GM21619 (cell line): ENCODE data around the gene NOS1AP.
"Not testable (repeated sequence)": the region's sequence is repeated elsewhere in the genome, so short reads cannot be mapped to it uniquely, and the experiment has no call there.

Experiments
- ATAC-seq: cut with Tn5 transposase; IDR thresholded peaks from one replicate; pipeline ENCODE4 v1.9.1; 2021; ENCODE audit not compliant: unreplicated experiment

Gene NOS1AP

DNA sequence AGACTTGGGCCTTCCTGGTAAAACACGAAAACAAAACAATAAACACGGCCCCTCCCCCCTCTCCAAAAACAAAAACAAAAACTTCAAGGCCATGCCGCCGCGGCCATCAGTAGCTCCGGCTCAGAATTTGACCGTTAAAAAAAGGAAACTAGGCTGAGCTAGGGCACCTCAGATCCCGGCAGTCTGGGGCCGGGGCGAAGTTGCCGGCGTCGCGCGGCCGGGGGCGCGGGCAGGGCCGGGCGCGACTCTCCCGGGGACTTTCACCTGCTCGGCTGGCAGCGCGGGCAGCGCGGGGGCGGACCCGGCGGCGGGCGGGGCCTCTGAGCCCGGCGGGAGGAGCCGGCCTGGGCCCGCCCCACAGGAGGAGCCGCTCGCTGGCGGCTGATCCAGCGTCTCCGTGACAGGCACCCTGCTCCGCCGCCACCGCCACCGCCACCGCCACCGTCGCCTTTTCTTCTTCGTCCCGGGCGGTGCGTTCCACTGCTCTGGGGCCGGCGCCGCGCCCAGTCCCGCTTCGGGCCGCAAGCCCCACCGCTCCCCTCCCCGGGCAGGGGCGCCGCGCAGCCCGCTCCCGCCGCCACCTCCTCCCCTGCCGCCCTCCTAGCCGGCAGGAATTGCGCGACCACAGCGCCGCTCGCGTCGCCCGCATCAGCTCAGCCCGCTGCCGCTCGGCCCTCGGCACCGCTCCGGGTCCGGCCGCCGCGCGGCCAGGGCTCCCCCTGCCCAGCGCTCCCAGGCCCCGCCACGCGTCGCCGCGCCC is at the start of gene NOS1AP:
Gene NOS1AP, plus strand, starts transcription at position 358 of the 760 bp plus-strand sequence. CDS start 487 bp downstream, outside the sequence.
- peak; percentile 99 for ATAC-seq

DNA sequence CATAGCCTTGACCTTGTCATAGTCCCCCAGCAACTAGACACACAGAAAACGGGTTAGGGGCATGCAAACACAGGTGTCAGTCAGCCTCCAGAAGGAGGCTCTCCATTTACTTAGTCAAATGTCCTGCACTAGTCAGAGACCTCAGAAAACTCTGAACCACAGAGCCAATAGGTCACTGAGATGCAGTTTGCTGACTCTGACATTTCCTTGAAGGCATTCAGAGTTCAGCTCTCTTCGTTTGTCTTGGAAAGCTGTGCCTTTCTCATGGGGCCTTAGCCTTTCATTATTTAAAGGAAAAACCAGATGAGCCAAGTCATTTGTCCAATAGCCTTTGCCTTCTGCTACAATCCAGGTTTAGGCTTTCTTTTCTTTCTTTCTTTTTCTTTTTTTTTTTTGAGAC is 49.3 kb upstream of the NOS1AP start:
- no peak for ATAC-seq

DNA sequence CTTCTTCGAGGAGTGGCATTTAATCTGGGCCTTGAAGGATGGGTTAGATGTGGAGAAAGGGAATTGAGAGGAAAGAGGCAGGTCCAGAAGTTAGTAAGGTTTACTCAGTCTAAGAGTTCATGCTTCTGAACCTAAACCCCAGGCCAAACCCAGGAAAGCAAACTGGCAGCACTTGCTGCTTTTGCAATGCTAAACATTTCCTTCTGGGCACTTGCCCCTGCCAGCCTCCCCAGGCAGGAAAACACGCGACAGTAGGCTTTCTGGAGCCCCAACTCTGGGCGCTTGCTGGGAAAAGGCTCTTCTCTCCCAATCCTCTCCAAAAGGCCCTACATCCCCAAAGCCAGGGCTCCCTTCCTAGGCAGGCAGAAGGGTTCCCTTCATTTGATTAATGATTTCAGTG is 48.4 kb upstream of the NOS1AP start:
- no peak for ATAC-seq

DNA sequence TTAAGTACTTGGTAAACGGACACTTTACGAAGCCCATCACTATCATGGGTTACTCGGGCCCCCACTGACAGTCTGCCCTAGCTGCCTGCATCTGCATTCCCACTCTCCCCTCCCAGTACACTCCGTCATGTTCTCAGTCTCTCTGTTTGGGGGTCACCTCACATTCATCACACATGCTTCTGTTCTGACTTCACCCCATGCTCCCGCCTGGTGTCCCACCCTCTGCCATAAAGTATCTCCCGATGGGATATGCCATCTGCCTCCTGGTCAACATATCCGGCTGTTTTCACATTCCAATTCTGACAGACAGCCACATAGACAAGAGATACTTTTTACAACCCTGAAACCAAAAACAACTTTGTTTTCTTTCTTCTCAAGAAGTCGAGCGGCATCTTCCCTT is 46.9 kb upstream of the NOS1AP start:
- no peak for ATAC-seq

DNA sequence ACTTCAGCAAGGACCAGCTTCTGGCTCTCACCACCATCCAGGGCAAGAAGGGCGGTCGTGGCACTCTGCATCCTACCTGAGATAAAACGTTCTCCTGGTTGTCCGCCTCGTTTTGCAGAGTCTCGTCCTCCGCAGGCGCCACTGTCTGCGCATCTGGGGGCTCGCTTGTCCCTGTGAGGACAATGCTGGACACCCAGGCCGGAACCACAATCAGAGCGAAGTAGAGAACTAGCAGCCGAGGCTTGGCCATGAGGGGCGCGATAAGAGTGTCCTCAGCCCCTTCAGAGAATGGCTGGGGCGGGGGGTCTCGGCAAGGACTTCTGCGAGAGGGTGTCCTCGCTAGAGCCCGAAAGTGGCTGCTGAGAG is 46.3 kb upstream of the NOS1AP start:
- no peak for ATAC-seq

DNA sequence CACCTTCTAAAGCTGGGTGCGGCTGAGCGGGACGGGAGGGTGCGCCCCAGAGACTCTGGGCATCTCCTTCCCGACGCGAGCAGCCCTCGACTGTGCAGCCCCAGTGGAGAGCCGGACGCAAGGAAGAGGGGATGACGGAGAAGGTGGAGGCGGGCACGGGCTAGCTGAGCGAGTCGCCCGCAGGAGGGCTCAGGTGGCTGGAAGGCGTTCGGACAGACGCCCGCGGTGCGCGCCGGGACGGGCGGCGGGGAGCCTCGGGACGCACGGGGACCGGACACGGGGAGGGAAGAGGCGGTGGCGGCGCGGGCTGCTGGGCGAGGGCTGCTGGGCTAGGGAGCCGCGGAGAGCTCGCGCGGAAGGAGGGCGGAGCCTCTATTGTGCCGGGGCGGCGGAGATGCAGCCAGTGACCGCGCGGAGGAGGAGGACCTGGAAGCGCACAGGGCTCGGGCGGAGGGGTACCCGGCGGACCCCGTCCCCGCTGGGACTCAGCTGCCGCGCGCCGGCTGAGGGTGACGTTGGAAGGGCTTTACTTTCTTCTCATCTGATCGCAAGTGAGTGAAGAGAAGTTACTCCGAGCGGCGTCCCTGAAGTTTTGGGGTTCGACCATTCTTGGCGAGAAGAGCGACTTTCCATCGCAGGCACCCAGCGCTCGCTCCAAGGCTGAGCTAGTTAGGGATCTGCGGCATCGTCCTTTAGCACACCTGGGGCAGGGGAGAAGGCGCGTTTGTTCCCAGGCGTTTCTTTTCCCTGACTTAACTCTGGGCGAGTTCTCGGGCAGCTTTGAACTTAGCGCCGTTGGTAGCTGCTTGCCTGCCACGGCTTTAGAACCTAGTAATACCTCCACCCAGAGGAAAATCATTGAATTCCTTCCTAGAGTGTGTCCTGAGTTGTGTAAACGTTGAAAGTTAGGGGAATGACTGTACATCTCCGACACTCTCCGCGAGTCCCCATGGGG is 45.7 kb upstream of the NOS1AP start, which contains the start of gene OLFML2B:
Gene OLFML2B, minus strand, starts transcription at position 323 of the 955 bp plus-strand sequence. CDS start 439 bp downstream, outside the sequence.
- ATAC-seq, result peak; percentile 59

DNA sequence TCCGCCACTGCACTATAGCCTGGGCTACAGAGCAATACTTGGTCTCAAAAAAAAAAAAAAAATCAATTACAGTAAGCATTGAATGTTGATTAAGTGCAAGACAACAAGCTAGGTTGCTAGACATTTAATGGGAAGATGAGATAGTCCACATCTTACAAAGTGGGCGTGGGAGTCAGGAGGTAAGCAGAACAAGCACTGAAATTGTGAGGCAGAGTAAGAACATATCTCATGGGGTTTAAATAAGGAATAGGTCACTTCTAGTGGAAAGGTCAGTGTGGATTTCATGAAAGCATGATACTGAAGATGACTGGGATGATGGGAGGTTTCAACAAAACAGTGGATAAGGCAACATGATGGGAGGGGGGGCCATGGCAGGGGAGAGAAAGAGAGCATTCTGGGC is 44.0 kb upstream of the NOS1AP start:
- ATAC-seq, result no peak

DNA sequence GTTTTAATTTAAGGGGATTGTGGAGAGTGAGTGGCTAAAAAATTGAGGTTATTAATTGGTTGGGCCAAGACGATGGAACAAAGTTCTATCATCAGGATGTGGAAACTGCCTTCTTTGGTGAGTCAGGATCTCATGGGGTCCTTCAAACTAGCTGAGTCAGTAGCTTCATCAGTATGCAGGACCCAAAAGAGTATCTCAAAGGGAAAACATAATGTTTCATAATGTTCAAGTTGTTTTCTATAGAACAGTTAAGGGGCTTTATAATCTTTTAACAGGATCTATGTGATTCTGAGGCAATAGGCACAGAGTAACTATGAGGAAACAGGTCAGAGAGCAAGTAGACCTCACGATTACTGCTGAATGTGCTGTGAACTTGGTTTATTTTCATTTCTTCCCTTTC is 42.6 kb upstream of the NOS1AP start:
- ATAC-seq, result no peak

DNA sequence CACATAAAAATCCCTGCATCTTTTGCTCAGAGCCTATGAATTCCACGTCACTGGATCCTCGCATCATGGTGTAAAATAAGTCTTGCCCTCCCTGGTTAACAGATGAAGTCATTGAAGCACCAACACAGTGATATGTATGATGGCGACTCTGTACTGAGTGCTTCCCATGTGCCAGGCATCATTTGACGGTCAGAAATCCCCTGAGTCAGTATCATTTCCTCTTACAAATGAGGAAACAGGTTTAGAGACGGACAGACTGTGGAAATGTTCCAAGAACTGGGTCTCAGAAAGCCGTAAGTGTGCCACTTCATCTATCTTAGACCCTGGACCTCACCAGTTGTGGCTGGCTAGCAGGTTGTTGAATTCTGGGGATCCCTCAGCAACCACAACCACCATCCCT is 40.8 kb upstream of the NOS1AP start:
- peak; percentile 52 for ATAC-seq

DNA sequence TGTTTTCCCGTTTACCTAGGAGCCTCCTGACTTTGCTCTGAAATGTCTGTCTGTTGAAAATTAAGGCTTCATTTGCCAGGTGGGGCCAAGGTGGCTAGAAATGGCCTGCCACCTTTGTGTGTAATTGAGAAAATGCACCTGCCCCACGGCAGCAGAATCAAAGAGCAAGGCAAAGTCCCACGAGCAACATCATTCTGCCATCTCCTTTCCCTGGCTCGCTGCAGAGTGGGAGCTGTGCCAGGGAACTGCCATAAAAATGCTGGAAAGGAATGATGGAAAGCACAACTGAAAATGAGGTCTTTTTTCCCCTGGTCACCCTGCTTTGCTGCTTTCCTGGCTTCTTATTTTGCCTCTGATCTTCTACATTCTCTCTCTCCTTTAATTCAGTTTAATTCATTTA is 40.3 kb upstream of the NOS1AP start:
- ATAC-seq, result no peak

DNA sequence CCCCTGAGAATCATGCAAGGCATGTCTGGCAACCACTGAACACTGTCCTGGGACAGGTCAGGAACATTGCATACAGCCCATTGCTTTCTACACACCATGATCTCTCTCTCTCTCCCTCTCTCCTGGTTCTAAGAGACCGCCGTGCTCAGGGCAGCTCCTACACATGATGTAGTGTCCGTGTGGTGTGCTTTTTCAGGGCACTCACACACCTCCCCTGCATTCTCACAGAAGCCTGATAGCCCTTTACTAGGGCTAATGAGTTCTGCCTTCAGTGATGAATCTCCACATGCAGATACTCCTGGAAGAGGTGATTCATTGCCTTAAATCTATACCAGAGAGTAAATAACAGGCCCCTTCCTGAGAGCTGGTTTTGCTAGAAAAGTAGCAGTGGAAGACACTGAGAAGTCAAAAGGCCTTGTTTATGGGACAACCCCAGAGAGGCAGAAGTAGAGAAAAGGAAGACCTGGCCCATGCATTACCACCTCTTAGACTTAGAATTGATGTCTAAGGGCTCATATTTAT is 38.7 kb upstream of the NOS1AP start:
- no peak for ATAC-seq

DNA sequence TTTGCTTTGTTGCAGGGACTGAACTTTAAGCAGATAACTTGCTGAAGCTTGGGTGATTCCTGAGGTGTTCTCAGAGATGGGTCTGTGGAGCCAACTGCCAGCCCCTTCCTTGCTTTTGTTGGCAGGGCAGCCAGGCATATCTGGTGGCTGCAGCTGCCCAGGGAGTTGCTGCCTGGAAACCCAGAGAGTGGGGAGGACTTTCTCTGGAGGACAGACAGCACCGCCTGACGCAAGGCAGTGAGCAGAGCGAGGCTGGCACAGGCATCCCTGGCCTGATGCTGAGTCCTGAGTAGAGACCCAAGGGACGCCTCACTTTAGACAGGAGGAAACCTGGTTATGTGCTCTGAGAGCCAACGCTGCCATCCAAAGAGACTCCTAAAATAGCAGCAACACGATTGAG is 36.1 kb upstream of the NOS1AP start:
- no peak for ATAC-seq

DNA sequence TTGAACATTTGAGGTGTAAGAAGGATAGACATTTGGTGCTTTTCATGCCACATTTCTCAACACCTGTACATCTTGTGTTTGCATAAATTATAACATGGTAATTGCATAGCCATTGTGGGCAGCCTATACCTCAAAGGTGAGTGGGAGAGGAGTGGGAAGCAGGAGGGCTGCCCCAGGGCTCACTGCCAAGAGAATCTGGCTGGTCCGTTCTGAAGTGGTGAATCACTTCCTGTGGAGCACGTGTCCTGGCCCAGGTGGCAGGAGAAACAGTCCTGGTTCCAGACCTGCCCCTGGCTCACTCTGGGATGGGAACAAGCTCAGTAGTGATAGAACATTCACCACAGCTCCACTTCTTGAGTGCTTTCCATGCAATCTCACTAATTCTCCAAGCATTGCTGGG is 34.2 kb upstream of the NOS1AP start:
- no peak for ATAC-seq

DNA sequence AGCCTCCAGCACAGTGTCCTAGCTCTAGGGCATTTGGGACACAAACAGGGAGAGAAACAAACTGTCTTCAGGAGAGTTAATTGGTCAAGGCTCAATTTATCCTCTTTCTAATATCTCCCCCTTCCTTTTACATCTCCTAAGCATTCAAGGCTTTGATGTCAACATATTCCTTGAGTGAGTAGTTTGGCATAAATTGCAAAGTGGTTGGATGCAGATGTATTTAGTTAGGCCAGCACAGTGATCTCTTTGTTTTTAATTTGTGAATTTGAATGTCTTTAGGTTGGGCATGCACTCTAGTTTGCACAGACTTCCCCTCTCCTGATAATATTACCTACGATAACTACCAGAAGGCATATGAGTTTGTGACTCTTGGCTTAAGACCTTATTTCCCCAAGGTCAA is 33.3 kb upstream of the NOS1AP start:
- no peak for ATAC-seq

DNA sequence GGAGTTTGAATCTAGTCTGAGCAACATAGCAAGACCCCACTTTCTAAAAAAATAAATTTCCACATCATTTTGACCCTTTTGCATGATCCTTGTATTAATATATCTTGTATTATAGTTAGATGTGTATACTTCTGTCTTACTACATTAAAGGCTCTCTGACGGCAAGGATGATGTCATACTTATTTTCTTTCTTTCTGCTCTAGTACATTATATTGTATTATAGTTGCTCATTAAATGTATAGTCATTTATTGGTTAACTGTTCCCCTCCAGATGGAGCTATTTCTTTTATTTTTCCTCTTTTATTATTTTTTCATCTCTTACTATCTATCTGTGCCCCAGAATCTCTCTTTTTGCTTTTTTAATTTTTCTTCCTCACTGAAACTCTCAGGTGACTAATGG is 30.9 kb upstream of the NOS1AP start:
- ATAC-seq, result no peak

DNA sequence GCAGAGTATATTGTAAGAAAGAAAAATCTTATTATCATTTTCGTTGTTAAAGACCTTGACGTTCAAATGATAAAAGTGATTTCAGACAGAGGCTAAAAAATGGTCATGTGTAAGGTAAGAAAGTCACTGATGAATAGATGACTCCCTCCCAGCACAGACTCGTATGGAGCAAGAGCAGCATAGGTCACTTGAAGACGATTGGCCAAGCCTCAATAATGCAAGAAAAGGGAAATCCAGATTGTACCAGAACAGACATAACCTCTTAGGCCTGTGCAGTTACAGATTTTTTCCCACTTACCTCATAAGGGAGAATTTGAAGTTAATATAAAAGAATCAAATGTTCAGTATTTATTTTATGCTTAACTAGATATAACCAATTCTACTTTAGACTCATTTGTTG is 29.5 kb upstream of the NOS1AP start:
- no peak for ATAC-seq

DNA sequence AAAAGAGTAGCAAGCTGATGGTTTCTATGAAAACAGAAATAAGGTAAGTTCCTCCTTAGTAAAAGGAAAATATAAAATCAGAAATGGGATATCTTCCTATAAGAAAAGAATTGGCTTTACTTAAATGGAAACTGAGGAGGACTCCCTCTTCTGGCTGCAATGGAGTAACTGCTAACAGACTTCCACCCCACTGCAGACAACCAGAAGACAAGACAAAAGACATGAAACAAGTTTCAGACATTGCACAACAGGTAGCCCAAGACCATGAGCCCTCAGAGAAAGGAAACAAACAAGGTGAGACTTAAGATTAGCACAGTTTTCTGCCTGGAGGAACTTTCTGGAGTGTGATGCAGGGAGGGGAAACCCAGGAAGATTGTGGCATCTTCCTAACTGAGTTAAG is 28.8 kb upstream of the NOS1AP start:
- no peak for ATAC-seq

DNA sequence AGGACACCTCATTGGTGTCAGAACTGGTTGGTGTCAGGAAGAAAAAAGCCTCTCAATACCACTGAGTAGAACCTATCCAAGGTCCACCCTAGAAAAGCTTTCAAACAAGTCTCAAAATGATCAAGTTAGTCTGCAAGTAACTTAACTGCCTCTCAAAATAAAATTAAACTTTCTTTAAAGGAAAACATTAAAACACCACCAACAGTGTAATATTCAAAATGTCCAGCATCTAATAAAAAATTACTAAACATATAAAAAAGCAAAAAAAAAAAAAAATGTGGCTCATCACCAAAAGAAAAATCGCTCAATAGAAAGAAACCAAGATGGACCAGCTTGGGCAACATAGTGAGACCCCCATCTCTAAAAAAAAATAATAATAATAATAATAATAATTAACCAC is 27.1 kb upstream of the NOS1AP start:
- no peak for ATAC-seq

DNA sequence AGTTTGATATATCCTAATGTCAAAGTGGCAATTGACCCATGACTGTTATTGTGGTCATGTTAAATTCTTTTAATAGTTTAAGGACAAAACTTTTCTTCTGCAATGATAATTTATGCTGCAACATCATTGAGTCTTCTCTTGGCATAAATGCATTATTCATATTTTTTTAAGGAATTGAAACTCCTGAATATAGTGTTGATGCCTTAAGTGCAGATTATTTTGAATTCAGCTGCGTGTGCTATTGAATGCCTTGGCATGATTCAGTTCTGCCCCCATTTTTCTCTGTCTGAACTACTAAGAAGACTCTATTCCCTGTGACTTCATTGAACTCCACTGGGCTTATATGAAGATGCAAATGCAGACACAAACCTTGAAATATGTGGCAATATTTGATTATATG is 22.6 kb upstream of the NOS1AP start:
- ATAC-seq, result no peak

DNA sequence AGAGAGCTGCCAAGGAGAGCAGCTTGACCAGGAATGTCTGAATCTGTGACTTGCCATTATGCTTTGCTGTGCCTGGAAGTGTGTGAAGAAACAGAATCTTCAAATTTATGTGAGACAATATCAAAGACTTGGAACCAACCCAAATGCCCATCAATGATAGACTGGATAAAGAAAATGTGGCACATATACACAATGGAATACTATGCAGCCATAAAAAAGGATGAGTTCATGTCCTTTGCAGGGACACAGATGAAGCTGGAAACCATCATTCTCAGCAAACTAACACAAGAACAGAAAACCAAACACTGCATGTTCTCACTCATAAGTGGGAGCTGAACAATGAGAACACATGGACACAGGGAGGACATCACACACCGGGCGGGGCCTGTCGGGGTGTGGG is 15.5 kb upstream of the NOS1AP start:
- ATAC-seq, result not testable (repeated sequence)

DNA sequence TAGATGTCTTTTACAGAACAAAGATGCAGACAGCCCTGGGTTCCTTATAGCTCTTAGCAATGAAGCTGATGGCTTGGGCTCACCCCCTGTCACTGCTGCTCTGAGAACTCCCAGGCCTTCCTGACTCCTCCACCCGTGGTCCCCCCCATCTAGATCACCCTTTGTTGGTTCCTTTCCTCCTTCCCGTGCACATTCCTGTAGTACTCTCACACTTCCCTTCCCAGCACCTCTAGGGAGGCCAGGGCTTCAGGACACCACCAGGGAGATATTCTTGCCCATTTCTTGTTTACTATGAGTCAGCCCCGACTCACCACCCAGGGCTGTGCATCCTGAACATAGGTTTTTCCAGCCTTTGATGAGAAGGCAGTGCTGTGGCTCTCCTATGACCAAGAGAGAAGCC is 14.4 kb upstream of the NOS1AP start:
- no peak for ATAC-seq

DNA sequence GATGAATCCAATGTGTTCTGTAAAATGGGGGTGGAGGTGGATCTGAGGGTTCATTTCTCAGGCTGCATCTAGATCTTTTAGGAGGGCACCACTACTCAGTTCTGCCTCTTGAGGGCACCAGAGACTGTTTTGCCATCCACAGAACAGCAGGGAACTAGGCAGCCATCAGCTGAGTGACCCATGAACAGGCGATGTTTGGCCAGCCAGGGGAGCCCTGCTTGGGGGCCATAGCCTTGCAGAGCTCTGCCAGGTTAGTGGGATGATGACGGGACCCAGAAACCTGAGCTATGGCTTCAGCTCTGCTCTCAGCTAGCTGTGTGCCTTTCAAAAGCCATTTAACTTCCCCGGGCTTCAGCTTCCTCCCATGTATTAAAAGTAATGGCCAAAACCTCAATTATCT is 13.4 kb upstream of the NOS1AP start:
- ATAC-seq, result peak; percentile 81
